ENCODE measurements around the gene KCNG4. TPM values are rescaled to one million over a fixed set of nuclear protein-coding genes. Genes with fewer than 3 reads are reported as not detected.
A peak's percentile ranks its signal among the peaks of the same experiment; 100 is the strongest.
"Not testable (repeated sequence)": the region's sequence is repeated elsewhere in the genome, so short reads cannot be mapped to it uniquely, and the experiment has no call there.

Gene KCNG4
- total RNA-seq, 1 donor from 2014 or later = not detected

GRCh38 chr16:84236671-84237070 lies 3.1 kb downstream of the KCNG4 start:
- no peak for DNase-seq (ENCODE audit: low read depth, low spot score)

GRCh38 chr16:84234321-84235241 lies 5.2 kb downstream of the KCNG4 start:
- no peak for DNase-seq (ENCODE audit: low read depth, low spot score)

DNA sequence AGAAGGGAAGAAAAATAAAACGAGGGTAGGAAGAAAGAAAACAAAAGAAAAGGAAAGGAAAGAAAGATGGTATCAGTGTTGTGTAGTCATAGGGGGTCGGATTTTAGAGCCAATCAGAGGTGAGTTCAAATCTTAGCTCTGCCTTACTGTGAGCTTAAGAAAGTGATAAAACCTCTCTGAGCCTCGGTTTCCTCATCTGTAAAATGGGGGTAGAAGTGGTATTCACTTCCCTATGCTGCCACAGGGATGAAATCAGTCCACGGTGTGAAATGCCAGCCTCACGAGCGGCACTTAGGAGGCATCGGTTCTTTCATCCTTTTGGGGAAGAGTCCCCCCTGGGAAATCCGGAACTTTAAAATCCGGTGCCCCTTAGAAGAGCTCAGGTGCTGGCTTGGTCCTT lies 6.1 kb downstream of the KCNG4 start:
- DNase-seq (ENCODE audit: low read depth, low spot score) = no peak

- DNase-seq (ENCODE audit: low read depth, low spot score) = no peak
These were observed 6.8 kb downstream of the KCNG4 start for GRCh38 chr16:84232969-84233368.

- DNase-seq (ENCODE audit: low read depth, low spot score) = no peak
These were observed 7.8 kb downstream of the KCNG4 start for GRCh38 chr16:84232060-84232459.

DNA sequence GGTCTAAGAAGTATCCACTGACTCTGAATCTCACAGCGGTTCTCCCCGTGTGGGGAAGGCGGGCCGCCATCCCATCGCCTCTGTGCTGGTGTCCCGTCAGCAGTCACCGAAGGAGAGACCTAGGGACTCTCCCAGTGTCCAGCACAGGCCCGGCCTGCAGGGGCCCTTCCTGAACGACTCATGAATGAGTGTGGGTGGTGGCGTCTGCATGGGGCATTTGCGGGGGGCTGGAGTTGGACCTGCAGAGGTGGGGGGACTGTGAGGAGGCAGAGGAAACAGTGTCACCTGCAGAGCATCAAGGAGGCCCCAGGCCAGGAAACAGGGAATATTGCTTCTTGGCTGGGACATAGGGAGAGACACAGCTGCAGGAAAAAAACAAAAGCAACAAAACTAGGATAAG lies 10.3 kb downstream of the KCNG4 start:
- DNase-seq (ENCODE audit: low read depth, low spot score) = no peak

DNA sequence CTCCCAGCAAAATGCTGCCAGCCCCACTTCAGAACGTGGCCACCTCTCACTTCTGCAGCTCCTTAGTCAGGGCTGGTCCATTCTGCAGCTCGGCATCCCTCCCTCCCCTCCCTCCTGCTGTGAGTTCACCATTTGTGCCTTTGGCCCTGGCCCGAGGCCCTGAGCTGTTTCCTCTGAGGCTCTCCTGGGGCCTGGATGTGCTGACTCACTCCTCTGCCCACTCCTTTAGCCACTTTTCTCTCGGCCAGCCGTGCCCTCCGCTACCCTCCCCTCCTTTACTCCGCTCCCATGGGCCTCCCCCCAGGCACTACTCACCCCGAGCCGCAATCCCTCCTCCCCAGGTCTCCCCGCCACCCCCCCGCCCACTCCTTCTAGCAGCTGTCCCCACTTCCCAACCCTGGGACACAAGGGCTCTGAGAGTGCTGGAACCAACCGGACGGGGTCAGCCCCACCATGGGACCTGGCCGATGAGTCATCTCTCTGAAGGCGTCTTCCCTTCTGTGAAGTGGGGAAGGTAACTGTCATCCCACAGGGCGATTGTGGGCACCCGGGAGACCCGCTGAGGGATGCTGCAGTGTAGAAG lies 11.5 kb downstream of the KCNG4 start:
- DNase-seq (ENCODE audit: low read depth, low spot score) = peak; percentile 46

GRCh38 chr16:84227548-84227947 lies 12.3 kb downstream of the KCNG4 start:
- no peak for DNase-seq (ENCODE audit: low read depth, low spot score)

DNA sequence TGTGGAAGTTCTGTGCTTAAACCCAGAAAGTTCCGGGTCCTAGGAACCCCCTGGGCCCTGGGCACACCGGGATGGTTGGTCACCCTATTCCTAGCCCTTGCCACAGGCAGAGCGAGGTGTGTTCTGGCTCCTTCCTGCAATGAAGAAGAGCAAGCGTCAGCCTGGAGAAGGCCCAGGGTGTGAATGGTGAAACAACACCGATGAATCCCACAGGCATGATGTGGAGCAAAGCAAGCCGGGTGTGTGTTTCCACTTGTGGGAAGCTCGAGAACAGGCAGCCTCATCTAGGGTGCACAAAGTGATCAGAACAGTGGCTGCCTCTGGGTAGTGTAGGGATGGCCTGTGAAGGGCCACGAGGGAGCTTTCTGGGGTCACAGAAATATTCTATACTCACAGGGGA lies 13.8 kb downstream of the KCNG4 start:
- no peak for DNase-seq (ENCODE audit: low read depth, low spot score)

DNA sequence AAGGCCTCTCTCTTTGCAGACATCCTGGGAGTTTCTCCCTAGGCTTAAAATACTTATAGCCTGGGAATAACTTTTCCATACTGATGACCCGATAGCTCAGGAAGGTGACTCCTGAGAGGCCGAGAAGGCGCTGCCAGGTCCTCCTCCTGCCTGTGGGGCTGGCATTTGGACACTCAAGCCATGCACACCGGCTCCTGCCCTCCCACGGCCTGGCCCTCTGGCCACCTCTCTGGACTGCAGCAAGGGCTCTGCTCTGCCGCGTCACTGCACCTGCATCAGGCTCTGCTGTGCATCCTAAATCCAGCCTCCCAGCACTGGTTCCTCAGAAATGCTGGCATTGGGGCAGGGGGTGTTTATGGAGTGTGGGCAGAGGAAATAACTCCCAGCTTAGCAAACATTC lies 14.2 kb downstream of the KCNG4 start:
- DNase-seq (ENCODE audit: low read depth, low spot score) = no peak

- no peak for DNase-seq (ENCODE audit: low read depth, low spot score)
These were observed 14.7 kb downstream of the KCNG4 start for GRCh38 chr16:84225126-84225525.

DNA sequence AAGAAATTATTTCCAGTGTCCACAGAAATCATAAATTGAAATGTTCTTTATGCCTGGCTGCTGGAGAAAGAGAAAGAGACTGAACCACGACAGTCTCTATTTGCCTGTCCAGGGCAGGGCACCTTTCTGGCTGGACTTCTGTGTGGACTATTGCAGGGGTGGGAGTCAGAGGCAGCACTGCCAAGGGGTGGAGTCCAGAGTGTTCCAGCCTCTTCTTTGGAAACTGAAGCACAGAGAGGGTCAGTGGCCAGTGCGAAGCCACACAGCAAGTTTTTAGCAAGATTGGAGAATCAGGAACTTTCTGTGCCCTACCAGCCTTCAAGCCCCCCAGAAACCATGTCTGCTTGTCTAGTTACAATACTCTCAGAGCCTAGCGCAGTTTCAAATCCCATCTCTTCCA lies 15.3 kb downstream of the KCNG4 start:
- DNase-seq (ENCODE audit: low read depth, low spot score) = no peak

- no peak for DNase-seq (ENCODE audit: low read depth, low spot score)
These were observed 16.4 kb downstream of the KCNG4 start for GRCh38 chr16:84223456-84223855.

DNA sequence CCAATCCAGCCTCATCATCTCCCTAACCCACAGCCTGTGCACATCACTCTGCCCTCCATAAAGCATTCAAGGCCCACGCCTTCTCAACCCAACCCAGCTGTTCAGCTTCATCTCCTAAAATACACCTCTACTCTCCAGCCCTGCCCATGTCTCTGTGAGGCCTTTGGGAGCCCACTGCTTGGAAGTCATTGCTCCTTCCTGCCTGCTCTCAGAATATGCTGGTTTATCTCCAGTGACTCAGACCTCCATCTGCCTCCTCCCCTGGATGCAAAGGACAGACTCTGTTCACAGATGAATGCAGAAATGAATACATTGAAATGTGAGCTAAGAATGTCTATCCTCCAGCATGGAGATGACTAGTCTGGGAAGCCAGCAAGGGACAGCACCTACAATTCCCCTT lies 19.0 kb downstream of the KCNG4 start:
- DNase-seq (ENCODE audit: low read depth, low spot score) = no peak

DNA sequence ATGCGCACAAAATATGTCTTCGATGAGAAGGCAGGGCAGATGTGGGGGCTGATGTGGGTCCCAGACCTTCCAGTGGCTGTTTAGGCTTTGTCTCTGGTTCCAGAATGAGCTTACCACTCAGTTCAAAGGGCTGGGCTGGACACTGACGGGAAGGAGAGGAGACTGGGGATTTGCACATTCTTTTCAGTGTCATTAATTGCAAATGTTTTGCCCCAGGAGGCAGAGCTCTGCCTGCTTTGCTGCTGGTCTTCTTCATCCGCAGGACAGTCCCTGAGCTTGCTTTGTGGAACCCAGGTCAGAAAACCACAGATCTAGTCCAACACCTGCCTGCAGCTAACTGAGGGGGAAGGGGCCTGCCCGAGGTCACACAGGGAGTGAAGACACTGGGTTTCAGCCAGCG lies 20.9 kb downstream of the KCNG4 start:
- no peak for DNase-seq (ENCODE audit: low read depth, low spot score)

- no peak for DNase-seq (ENCODE audit: low read depth, low spot score)
These were observed 21.5 kb downstream of the KCNG4 start for GRCh38 chr16:84218176-84218823.

DNA sequence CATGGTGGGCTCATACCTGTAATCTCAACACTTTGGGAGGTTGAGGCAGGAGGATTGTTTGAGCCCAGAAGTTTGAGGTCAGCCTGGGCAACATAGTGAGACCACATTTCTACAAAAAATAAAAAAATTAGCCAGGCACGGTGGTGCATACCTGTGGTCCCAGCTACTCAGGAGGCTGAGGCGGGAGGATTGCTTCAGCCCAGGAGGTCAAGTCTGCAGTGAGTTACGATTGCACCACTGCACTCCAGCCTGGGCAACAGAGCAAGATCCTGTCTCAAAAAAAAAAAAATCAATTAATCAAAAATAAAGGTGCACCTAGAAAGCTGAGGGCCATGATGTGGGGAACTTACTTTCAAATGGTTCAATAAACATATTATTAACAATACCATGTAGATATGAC lies 23.7 kb downstream of the KCNG4 start:
- DNase-seq (ENCODE audit: low read depth, low spot score) = not testable (repeated sequence)

DNA sequence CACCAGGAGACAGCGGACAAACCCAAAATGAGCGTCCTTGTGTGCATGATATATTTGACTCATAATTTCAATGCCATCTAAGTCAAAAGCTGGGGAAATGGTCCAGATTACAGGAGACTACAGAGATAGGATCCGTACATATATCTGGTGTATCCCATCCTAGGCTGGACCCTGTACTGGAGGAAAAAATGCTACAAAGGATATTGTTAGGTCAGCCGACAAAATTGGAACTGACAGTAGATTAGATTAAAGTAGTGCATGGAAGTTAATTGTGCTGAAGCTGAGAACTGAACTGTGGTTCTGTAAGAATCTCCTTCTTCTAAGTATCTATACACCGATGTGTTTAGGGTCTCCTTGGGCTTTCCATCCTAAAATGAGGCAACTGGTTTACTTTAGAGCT lies 24.3 kb downstream of the KCNG4 start:
- no peak for DNase-seq (ENCODE audit: low read depth, low spot score)

- DNase-seq (ENCODE audit: low read depth, low spot score) = no peak
These were observed 25.3 kb downstream of the KCNG4 start for GRCh38 chr16:84214451-84215066.

- no peak for DNase-seq (ENCODE audit: low read depth, low spot score)
These were observed 27.2 kb downstream of the KCNG4 start for GRCh38 chr16:84212631-84213030.

- DNase-seq (ENCODE audit: low read depth, low spot score) = no peak
These were observed 27.7 kb downstream of the KCNG4 start for GRCh38 chr16:84212154-84212553.

DNA sequence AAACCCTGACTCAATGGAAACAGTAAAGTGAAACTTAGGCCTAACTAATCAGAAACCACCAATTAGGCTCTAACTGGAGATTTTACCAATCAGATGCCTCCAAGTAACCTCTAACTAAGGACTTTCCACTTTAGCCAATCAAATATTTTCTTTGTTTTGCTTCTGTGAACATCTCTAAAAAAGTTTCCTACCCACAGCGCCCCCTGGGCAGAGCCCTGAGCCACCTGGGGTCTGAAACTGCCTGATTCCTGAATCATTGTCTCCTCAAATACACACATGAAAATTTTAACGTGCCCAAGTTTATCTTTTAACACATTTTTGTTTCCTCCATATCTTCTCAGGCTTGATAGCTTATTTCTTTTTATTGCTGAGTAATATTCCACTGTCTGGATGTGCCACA lies 29.8 kb downstream of the KCNG4 start:
- DNase-seq (ENCODE audit: low read depth, low spot score) = no peak
